ENCODE results near the gene FEM1B.
"Not testable (repeated sequence)": the region's sequence is repeated elsewhere in the genome, so short reads cannot be mapped to it uniquely, and the experiment has no call there.

Gene FEM1B

DNA sequence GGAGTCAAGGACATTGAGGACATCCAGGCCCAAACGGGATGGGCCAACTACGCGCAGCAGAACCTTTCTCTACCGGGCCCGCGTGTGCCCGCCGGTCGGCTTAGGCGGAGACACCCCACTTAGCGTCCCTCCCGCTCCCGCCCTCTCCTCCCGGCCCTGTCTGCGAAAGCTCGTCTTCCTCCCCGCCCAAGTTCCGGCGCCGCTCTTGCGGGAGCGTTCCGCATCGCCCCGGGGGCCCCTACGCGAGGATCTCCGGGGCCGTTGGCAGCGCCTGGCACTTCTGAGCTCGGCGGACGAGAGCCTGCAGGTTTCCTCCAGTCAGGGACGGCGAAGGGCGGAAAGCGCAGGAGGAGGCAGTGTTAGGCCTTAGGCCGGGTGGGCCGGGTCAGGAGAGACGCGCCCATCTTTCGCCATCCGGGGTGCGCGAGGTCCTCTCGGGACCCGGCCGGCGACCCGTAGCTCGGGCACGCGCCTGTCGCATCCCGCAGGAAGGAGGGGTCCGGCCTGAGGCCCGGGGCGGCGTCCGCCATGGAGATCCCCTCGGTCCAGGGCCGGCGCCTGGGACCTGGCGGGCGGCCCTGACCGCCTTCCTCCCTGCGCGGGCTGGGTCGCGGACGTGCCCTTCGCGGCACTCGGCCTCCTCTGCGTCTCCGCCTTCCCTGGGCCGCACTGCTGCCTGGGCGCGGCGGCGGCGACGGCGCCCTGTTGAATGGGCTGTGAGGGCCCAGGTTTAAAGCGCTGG, at the start of gene FEM1B:
Gene FEM1B (plus strand): TSS at position 143 of the 742 bp plus-strand sequence. CDS start 673 bp downstream, outside the sequence.
- DNase-seq = peak; percentile 96

DNA sequence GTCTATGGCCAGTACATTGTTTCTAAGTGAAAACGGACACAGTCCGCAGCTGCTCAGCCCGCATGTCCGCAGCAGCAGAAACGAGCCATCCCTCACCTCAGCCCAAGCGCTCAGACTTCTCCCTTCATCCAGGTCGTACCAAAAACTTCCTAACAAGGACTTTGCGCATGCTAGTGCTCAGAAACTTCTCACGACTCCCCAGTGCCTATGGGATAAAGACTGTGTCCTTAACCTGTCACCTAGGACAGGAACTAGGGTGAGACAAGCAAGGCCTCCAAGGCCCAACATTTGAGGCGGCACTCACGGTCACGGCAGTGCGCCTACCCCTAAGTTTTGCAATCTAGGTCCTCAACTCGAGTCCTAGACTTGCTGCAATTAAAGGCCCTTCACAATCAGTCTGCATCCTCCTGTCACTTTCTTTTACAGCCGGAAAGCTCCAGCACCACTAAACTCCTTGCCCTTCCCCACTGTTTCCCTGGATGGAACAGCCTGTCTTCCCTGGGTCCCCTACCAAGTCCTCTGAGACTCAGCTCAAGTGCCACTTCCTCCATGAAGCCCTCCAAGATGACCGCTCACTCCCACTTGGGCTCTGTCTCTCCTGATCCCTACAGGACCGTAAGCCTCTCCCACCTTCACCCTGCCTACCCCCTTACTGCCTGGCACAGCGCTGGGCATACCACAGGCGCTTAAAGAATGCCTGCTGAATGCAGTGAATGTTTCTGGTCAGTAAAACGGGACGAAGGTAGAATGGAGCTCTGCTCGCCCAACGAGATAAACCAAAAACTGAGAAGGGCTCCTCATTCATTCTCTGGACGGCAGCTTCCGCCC, 49.2 kb upstream of the FEM1B start:
- no peak for DNase-seq

DNA sequence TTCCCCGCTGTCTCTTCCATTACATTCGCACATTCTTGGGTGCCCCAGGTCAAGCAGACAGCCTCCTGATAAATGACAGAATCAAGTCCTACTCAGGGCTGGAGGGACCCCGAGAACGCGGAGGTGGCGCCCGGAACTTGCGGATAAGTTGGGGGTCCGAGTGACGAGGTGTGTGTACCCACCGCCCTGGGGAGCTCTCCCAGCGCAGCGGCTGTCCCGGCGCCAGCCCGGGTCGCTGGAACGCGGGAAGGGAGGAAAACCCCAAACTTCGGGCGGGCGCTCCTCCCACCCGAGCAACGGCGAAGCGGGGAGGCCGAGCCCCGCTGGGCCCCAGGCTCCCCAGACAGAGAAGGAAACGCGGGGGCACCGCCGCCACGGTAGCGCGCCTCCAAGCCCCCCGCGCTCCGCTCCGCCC, 48.6 kb upstream of the FEM1B start:
- DNase-seq = no peak

DNA sequence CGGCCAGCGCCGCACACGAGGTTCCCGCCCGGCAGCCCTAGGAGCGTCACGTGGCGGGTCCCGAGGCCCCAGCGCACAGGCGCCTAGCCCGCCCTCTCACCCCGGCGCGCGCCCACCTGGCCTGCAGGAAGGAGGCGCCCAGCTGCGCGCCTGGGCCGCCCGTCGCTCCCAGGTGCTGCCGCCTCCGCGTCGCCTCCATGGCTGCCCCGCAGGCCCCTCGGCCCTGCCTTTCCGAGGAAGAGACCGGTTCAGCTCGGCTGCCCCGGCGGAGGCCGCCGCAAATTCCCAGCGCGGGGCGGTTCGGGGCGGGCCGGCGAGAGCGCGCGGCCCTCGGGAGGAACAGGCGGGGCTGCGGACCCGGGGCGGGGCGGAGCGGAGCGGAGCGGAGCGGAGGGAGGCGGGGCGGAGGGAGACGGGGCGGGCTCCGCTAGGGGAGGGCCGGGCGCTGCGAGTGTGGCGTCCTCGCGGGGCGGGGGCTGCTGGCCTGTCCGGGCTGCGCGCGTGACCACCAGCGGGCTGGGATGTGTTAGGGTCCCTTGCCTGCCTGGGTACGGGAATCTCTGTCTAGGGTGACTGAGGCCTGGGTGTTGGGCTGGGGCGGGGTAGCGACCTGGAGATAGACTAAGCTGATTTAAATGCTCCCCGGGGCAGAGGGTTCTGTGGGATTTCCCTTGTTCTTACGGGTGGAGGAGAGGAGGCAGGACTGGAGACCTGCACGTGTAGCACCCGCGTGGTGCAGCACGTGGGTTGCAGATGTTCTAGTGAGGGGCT, 48.0 kb upstream of the FEM1B start, which contains the start of gene CLN6:
Gene CLN6 (minus strand): TSS at position 343 of the 771 bp plus-strand sequence. CDS start 144 bp downstream, at position 199.
- no peak for DNase-seq

DNA sequence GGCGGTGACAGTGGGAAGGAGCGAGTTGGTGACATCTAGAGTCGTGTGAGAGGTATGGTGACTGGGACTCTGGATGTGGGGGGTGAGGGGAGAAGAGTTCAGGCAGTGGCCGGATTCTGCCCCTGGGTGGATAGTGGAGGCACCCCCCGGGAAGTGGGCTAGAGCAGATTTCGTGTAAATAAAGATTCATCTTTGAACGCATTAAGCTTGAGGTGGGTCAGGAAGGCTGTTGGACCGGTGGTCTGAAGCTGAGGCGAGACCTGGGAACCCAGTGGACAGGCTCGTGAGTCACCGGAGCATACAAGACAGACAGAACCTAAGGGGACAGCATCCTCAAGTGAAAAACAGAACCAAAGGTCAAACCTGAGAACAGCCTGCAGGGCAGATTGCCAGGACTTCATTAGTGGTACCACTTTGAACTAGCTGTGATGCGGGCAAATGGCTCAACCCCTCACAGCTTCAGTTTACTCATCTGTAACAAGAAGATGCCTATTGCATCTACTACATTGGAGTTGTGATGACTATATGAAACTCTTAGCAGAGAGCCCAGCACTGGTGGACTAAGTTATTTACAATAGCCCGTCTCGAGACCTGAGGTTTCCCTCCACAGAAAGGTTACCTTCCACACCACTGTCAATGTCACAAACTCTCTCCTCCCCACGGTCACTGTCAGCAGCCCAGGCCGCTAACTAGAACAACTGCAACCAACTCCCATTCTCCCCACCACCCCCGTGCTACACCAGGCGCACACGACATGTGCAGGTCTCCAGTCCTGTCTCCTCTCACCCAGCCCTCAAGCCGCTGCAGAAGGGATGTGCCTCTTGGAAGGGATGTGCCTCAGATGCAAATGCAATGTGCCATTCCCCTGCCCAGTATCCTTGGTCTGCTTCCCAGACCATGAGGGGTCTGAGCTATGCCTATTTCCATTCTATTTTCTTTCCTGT, 47.1 kb upstream of the FEM1B start:
- no peak for DNase-seq

DNA sequence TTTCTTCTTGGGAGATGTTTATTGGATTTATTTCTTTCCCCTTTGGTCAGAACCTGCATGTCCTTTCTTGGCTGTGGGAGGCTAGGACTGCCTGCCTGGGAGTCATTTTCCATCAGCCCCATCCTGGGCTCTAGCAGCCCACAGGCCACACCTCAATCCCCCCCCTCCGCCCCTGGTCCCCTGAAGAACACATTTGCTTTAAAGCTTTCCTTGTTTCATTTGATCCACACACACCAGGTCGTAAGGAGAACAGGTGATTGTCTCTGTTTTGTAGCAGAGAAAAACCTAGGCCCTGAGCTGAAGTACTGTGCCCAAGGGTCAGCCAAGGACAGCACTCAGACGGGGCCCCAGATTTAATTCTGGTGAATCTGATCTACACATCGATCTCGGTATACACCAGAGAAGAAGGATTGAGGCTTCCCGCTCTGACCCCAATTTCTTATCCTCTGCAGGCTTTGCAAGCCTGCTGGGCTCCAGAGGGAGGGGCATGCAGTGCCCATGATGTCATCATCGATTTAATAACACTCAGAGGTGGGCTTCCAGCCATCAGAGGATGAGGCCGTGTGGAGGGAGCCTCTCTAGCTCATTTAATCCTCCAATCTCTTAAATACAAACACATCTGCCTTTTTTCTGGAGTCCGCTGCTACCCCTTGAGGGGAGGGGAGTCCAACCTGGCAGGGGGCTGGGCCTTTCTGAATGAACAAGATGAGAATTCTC, 46.3 kb upstream of the FEM1B start:
- no peak for DNase-seq

DNA sequence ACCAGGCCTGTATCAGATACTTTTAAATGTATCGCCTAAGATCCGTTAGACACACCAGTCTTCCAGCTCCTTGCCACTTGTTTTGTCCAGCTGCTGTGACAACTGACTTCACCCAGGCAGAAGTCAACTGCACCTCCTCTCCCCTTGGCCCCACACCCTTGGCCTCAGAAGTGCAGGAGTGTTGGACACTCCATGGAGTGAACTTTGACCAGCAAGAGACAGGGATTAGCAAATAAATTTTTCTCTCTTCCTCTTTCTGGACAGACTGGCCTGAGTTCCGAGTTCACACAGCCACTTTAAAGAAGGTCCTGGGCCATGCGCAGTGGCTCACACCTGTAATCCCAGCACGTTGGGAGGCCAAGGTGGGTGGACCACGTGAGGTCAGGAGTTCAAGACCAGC, 45.1 kb upstream of the FEM1B start:
- no peak for DNase-seq

DNA sequence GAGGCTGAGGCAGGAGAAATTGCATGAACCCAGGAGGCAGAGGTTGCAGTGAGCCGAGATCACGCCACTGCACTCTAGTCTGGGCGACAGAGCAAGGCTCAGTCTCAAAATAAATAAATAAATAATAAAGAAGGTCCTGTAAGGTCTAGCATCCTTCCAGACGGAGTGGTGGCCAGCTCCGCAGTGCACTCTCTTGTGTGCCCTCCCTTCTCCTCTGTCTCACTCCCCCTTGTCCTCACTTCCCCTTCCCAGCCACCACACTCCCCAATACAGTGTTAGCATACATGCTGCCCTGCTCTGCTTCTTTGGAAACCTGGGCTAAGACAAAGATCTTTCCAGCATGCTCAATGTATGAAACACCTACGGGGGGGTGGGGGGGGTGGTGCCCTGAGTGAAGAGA, 44.6 kb upstream of the FEM1B start:
- DNase-seq = no peak

DNA sequence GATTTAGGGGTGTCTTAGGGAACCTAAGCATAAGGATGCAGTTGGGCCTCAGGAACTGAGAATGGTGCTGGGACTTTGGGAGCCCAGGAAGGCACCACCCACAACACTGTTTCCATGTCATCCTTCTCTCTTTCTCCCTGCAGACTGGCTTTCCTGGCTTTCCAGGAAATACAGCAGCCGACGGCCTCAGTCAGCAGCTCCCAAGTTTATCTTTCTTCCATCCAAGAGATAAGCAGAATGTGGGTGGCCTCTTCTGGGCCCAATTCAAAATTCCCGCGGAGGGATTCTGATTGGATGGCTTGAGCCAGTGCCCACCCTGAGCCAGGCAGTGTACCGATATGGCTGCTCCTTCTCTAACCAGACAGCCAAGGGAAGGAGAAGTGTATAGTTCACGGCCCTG, 43.5 kb upstream of the FEM1B start:
- DNase-seq = no peak

DNA sequence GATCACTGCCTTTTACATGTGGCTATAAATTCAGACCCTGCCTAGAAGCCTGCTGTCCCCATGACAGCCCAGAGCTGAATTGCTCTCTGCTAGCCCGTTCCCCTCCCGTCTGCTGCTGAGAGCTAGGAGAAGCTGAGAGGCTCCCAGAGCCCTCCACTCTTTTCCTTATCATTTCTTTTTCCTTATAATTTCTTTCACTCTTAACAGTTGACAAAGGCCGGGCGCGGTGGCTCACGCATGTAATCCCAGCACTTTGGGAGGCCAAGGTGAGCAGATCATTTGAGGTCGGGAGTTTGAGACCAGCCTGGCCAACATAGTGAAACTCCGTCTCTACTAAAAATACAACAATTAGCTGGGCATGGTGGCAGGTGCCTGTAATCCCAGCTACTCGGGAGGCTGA, 43.0 kb upstream of the FEM1B start:
- DNase-seq = not testable (repeated sequence)

DNA sequence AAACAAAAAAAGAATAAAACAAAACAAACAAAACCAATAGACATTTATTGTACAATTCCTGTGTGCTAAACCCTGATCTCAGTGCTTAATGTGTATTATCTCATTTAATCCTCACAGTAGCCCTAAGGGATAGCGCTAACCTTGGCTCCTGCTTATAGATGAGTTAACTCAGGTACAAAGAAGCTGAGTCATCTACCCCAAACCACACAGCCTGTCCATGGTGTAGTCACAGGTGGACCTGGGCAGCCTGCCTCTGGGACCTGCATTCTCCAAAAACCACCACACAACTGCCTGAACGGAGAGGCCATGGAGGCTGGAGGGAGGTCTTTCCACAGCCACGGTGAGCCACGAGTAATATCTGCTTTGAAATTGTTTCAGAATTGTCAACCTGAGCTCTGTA, 42.5 kb upstream of the FEM1B start:
- no peak for DNase-seq

DNA sequence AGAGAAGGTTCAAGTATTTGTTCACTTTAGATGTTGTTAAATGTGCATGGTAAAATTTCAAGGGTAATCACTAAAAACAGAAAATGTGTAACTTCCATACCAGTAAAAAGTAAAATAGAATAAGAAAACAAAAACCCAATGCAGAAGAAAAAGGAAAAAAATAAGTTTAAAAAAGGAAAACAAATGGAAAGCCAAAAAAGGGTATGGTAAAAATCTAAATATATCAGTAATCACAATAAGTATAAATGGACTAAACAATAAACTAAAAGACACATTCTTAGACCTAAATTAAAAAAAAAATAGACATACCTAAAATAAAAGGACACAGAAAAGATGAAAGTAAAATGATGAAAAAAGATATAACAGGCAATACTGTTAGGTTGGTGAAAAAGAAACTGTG, 38.5 kb upstream of the FEM1B start:
- no peak for DNase-seq

DNA sequence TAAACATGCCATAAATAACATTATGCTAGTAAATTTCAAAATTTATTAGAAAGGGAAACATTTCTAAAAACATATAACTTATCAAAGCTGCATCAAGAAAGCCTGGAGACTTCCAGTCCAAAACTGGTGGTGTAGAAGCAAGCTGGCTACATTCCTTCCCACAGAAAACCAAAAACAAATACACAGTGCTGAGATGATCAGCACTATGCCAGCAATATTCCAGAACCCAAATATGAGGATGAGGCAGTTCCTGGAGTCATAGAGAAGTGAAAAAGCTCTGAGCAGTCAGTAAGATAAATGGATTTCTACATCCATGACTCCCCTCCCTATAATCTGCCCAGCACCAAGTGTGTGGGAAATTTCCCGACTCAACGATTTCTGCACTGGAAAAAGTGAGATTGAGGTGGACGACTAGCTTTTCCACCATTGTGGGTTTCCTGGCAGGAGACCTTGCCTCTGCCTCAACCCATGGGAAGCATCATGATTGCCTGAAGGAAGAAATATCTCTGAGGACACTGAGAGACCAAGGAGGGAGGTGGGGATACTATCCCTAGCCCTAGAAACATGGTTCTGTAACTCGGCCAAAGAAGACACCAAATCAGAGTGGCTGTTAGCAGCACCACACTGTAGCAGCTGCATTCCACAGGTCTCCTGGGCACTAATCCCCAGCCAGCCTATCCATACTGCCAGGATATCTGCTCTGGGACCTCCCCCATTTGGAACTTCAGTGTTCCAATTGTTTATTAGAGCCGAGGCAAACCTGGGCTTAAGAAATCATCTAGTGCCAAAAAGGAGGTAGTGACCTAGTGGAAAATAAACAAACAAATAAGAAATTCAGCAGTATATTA, 36.2 kb upstream of the FEM1B start:
- DNase-seq = no peak

DNA sequence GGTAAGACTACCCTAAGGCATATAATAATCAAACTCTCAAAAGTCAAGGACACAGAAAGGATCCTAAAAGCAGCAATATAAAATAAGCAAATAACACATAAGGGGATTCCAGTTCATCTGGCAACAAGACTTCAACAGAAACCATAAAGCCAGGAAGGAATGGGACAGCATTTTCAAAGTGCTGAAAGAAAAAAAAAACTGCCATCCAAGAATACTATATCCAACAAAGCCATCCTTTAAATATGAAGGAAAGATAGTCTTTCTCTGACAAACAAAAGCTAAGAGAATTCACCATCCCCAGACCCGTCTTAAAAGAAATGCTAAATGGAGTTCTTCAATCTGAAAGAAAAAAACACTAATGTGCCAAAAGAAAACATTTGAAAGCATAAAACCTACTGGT, 33.3 kb upstream of the FEM1B start:
- DNase-seq = no peak

DNA sequence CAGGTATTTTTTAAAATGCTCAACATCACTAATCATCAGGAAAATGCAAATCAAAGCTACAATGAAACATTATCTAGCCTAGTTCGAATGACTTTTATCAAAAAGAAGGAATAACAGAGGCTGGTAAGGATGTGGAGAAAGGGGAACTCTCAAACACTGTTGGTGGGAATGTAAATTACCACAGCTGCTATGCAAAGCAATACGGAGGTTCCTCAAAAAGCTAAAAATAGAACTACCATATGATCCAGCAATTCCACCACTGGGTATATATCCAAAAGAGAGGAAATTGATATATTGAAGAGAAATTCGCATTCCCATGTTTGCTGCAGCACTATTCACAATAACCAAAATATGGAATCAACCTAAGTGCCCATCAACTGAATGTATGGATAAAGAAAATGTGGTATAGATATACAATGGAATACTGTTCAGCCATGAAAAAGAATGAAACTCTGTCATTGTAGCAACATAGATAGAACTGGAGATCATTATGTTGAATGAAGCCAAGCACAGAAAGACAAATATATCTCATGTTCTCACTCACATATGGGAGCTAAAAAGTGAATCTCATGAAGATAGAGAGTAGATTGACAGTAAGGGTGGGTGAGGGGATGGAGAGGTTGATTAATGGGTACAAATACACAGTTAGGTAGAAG, 28.4 kb upstream of the FEM1B start:
- DNase-seq = no peak

DNA sequence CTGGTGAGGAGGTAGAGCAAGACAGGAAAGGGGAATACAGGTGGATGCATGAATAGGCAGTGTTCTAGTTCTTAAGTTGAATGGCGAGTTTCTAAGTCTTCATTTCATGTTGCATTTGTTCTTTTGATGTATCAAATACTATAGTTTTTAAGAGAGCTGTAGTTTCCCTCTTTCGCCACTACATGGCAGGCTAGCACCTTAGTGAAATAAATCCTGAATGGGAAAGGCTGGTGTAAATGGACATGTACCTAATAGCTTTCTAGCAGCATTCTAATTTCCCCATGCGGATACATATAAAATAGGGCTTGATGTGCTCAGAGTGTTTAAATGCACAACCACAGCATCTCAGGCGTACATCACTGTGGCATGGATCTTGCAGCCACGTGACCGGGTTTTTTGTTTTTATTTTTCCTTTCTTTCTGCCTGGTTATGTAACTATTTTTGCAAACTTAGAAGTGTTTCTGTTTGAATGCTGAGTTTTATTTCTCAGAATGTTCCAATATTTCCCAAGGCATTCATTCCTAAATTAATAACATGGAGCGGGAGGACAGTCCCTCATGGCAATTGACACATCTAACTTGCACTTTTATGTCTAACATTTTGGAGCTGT, 24.5 kb upstream of the FEM1B start:
- no peak for DNase-seq

DNA sequence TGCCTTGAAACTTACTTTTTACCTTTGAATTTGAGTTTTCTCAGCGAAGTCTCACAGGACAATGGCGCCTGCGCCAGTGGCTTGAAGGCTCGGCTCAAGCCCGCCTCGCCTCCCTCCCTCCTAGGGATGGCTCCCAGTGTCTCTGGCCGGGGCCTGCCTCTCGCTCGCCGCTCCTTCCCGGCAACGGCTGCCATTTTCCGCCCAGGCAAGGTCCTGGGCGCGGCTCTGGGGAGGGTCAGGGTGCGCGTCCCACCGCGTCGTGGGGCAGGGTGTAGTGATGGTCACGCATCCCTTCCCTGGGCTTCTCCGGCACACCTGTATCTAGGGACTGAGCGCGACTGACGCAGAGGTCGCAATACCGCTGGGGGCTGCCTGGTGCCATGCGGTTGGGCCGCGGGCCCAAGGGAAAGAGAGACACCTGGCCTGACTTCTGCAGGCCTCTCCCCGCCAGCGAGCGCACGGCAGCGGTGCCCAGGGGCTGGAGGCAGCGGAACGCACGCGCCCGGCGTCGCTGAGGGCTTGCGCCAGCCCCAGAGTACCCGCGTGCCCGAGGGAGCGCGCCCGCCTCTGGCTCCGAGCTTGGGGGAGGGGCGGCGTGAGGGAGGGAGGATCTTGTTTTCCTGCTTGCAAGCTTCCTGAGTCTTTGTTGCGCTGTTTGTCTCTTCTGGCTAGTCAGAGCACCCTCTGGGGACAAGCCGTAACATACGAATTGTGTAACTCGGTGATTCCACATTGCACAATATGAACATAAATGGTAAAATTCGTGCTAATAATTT, 20.7 kb upstream of the FEM1B start:
- peak; percentile 23 for DNase-seq

DNA sequence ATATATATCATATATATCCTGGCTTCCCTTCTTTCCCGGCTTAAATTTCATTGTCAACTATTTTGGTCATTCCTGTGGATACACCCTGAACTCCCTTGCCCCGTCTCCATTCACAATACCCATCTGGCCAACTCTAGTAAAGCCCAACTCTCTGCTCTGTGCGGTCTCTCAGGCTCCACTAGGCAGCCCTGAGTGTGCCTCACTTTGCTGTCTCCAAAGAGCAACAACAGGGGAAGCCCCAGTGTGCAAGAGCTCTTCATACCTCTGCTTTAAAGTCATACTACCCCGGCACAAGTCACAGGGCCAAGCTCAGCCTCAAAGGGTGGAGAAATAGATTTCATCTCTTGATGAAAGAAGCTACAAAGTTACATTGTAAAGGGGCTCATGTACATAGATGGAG, 18.9 kb upstream of the FEM1B start:
- no peak for DNase-seq

DNA sequence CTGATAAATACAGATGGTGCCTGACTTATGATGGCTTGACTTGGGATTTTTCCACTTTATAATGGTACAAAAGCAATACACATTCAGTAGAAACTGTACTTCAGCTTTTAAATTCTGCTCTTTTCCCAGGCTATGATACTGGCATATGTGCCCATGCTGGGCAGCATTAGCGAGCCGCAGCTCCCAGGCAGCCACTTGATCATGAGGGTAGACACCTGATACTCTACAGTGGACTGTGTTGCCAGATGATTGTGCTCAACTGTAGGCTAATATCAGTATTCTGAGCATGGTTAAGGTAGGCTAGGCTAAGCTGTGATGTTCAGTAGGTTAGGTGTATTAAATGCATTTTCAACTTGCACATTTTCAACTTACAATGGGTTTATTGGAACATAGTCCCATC, 17.7 kb upstream of the FEM1B start:
- no peak for DNase-seq
